Epithelial cell of esophagus (primary cell): ENCODE data around the gene ARHGAP24.

Experiments used
- DNase-seq: peaks from one replicate; pipeline ENCODE4 v3.0.0; 2010; ENCODE audit warnings: low read depth
- H3K4me3 ChIP-seq: 2 replicates; pipeline ENCODE4 v1.5.1; 2011; ENCODE audit warnings: mild to moderate bottlenecking, low read length, control low read depth
- TF ChIP-seq, protein P1 (sequence below): IDR thresholded peaks from 2 replicates; pipeline ENCODE4 v1.5.1; 2011; ENCODE audit warnings: low read depth, mild to moderate bottlenecking, low read length, control low read depth, inconsistent platforms; ENCODE audit not compliant: insufficient read depth; ENCODE audit errors: missing control alignments

ARHGAP24 gene

DNA sequence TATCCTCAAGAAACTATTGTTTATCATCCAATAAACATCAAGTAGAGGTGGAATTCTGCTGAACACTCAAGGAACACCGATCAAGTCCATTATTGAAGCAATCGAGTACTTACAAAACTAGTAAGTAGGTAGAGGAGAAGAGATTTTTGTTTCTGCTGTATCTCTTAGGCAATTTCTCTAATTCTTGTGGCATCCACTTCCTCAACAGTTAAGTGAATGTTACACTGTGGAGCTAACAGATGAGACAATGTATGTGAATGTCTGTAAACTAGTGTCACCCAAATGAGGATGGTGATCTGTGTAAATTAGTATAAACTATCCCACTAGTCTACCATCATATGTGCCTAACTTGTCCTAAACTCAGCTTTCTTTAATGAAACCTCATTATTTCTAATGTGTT lies 261.6 kb downstream of the ARHGAP24 start:
- DNase-seq = no peak
- TF ChIP-seq, protein P1, sequence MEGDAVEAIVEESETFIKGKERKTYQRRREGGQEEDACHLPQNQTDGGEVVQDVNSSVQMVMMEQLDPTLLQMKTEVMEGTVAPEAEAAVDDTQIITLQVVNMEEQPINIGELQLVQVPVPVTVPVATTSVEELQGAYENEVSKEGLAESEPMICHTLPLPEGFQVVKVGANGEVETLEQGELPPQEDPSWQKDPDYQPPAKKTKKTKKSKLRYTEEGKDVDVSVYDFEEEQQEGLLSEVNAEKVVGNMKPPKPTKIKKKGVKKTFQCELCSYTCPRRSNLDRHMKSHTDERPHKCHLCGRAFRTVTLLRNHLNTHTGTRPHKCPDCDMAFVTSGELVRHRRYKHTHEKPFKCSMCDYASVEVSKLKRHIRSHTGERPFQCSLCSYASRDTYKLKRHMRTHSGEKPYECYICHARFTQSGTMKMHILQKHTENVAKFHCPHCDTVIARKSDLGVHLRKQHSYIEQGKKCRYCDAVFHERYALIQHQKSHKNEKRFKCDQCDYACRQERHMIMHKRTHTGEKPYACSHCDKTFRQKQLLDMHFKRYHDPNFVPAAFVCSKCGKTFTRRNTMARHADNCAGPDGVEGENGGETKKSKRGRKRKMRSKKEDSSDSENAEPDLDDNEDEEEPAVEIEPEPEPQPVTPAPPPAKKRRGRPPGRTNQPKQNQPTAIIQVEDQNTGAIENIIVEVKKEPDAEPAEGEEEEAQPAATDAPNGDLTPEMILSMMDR = no peak
- H3K4me3 ChIP-seq = no peak overlapping the region

DNA sequence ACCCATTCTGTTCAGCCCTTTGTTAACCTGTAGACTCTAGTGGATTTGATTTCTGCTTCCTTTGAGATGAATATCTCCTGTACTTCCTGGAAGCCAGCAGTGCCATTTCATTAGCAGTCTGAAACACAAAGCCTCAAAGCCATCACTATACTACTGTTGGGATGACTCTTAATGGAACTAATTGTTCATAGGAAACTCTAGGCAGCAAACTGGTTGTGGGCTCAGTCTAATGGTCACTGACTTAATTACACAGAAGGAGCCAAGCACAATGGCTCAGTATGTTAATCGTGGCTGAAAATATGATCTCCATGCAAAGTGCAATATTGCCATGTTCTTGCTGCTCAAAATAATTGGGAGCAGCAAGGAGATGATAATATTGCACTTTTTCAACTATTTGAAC lies 262.3 kb downstream of the ARHGAP24 start:
- no peak overlapping the region for H3K4me3 ChIP-seq
- TF ChIP-seq, protein P1 = no peak
- DNase-seq = no peak

DNA sequence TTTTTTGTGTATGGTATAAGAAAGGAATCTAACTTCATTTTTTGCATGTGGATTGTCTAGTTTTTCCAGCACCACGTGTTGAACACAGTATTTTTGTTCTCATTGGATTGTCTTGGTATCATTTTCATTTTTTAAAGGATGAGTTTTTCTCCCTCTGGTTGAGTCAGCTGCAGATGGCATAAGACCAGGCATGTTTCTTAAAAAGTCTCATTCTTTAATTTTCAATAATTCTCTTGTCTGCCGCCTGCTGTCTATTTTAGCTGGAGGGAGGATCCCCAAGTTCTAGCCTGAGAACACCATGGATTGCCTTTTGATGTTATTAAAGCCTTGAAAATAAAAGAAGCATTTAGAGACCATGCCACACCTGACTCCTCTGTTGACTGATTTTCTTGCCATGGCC lies 263.8 kb downstream of the ARHGAP24 start:
- peak; percentile 44 for DNase-seq
- TF ChIP-seq, protein P1 = peak; percentile 6
- no peak overlapping the region for H3K4me3 ChIP-seq

DNA sequence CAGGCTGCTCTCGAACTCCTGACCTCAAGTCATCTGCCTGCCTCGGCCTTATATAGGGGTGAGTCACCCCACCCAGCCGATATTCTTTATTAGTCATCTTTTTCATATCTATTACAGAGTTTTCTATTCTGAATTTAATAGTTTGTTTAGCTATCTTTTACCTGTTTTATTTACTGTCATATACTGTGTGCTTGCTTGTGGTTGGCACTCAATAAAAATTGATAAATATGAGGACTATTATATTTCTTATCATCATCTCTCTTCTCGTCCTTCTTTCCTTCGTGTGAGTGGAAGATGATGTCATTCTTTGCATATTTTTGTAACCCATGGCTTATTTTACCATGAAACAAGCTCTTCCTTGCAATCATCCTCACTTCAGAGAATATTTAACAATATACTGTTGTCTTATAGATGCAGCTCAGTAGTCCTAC lies 265.5 kb downstream of the ARHGAP24 start:
- TF ChIP-seq, protein P1 = no peak
- H3K4me3 ChIP-seq = no peak overlapping the region
- DNase-seq = no peak

DNA sequence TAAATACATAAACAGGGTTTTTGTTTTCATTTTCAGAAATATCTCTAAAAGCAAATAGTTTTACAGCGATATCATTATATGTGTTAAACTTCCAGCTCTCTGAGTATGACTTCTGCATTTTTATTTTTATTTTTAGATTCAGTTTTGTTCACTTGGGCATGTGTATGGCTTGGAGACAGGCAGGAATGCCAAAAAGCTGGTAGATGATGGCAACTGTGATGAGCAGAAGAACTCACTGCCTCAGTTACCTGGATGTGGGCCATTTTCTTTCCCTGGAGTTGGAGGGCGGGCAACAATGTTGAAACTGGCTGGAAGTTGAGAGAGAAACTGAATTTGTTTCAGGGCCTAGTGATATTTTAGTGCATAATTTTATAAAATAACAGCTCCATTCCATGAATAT lies 266.4 kb downstream of the ARHGAP24 start:
- H3K4me3 ChIP-seq = no peak overlapping the region
- TF ChIP-seq, protein P1 = no peak
- no peak for DNase-seq

DNA sequence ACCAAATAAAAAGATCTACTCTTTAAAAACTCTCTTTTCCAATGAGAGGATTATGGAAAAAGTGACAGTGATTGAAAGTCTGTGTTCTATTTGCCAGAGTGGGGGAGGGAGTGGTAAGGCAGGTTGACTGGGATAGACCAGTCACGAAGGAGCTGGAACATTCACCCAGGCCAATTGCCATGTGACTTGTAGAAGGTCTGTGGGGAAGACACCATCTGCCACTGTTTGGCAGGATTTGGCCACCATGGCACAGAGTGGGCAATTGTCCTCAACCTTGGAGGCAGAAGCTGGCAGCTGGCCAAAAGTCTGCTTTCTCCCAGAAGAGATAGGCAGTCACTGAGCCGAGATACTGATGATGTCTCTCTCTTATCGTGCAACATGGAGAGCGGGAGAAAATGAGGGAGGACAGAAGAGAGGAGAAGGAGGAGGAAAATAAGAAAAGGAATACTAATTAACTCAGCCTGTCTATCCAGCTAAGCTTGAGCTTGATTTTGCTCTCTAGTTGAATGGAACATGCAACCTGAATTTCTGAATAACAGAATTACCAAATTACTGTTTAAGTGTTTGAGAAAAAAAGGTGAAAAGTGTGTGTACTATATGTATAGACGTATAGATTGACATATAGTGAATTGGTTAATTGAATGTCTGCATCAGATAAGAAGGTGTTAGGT lies 267.1 kb downstream of the ARHGAP24 start:
- DNase-seq = no peak
- H3K4me3 ChIP-seq = no peak overlapping the region
- TF ChIP-seq, protein P1 = no peak

DNA sequence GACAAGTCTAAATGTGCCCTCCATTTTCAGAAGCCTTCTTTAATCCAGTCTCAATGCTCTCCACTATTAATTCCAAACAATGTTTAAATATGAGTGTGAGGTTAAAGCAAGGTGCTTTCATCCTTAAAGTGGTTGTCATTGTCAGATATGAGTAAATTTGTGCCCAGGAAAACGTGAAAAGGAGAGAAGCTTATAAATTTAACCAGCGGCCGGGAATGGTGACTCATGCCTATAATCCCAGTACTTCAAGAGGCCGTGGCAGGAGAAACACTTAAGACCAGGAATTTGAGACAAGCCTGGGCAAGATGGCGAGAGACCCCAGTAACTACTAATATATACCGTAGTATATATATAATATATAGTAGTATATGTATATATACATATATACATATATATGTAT lies 270.0 kb downstream of the ARHGAP24 start:
- peak; percentile 76 for DNase-seq

More for the DNA sequence above, 270.0 kb downstream of the ARHGAP24 start:
- H3K4me3 ChIP-seq = no peak overlapping the region
- TF ChIP-seq, protein P1 = no peak
